NCI-H1105 (cell line): ENCODE results near the gene NCOA5.

Experiments used
- DNase-seq: peaks from one replicate; lab custom pipeline; 2025; lab: John Stamatoyannopoulos, UW

Gene NCOA5

GRCh38 chr20:46014517-46015396 lies 75.0 kb downstream of the NCOA5 start:
- no peak for DNase-seq

GRCh38 chr20:46013829-46014516 lies 75.8 kb downstream of the NCOA5 start:
- DNase-seq = peak; percentile 91

- DNase-seq = no peak
Measured at GRCh38 chr20:46013322-46013828, 76.4 kb downstream of the NCOA5 start.

GRCh38 chr20:46012921-46013320 lies 76.8 kb downstream of the NCOA5 start:
- no peak for DNase-seq

- no peak for DNase-seq
Measured at GRCh38 chr20:46011631-46012482, 77.9 kb downstream of the NCOA5 start.
